K562 (cell line): Measurements from ENCODE around the gene BMP8B. TPM values are rescaled to one million over a fixed set of nuclear protein-coding genes. Genes with fewer than 3 reads are reported as not detected.

ENCODE experiments used
- ATAC-seq: fragments of 200-7000 bp; cut with Tn5 transposase; 3 replicates; pipeline ENCODE4 v1.9.1; 2020; ENCODE audit warnings: moderate library complexity
- BruUV-seq: library from RNA; stranded (reverse); fragments of 400-500 nt; replicated peaks from 2 replicates; lab custom pipeline; 2021; lab: Mats Ljungman, UMichigan
- CTCF ChIA-PET: fragments of 300-600 bp; formaldehyde crosslinking; extraction: SDS; loops from one replicate; lab custom pipeline; 2021; ENCODE audit warnings: low intra/inter-chr PET ratio; lab: Yijun Ruan, JAX
- POLR2A ChIA-PET: fragments of 300-600, 350-650 bp; sonication (Branson Sonifier 250); formaldehyde crosslinking; extraction: SDS; loops from one replicate; lab custom pipeline; 2021; ENCODE audit warnings: antibody characterized with exemption, inconsistent platforms; lab: Yijun Ruan, JAX
- DNase-seq, 4 experiments: peaks; one replicate each; pipeline versions ENCODE4 v3.0.0 to v3.0.0-alpha.2; 2011 to 2018; ENCODE audit warnings: low spot score in 3 of 4, mixed read lengths in 3 of 4; ENCODE audit errors: extremely low read depth in 1 of 4
- FAIRE-seq: peaks from 2 replicates; lab custom pipeline; 2011; peaks lifted over from hg19 to GRCh38; lab: Jason Lieb, UNC
- H2AFZ ChIP-seq: 2 replicates; pipeline ENCODE4 v1.6.0; 2011; ENCODE audit warnings: low read depth, low read length, control low read depth, inconsistent platforms
- H3K27ac ChIP-seq: fragments of 200-600 bp; 3 replicates; pipeline ENCODE4 v1.8.0; 2011; ENCODE audit warnings: low read depth, mild to moderate bottlenecking, control low read depth, inconsistent platforms, low read length, moderate library complexity, mixed read lengths; ENCODE audit errors: extremely low read depth
- H3K27me3 ChIP-seq, 2 experiments: fragments of 300-600 bp in 1 of 2; 2 replicates in 1 of 2; 3 replicates in 1 of 2; pipeline versions ENCODE4 v1.6.0 to v1.8.0; 2011; ENCODE audit warnings: inconsistent platforms in 2 of 2, low read length in 2 of 2, mild to moderate bottlenecking in 1 of 2, mixed read lengths in 1 of 2, moderate library complexity in 1 of 2; ENCODE audit not compliant: control insufficient read depth in 2 of 2, insufficient read depth in 2 of 2
- H3K36me3 ChIP-seq: fragments of 300-600 bp; 3 replicates; pipeline ENCODE4 v1.8.0; 2011; ENCODE audit warnings: mild to moderate bottlenecking, low read length, inconsistent platforms; ENCODE audit not compliant: control insufficient read depth, insufficient read depth
- H3K4me1 ChIP-seq, 2 experiments: fragments of 200-600 bp in 1 of 2; replicated peaks in 1 of 2; 2 replicates in 1 of 2; 3 replicates in 1 of 2; pipeline versions ENCODE4 v1.5.1 to v1.8.0; 2011; ENCODE audit warnings: inconsistent platforms in 2 of 2, low read length in 2 of 2, mild to moderate bottlenecking in 1 of 2, mixed read lengths in 1 of 2, moderate library complexity in 1 of 2; ENCODE audit not compliant: control insufficient read depth in 2 of 2, insufficient read depth in 2 of 2
- H3K4me2 ChIP-seq: 2 replicates; pipeline ENCODE4 v1.6.1; 2011; ENCODE audit warnings: low read length, control low read depth, inconsistent platforms, mixed read lengths; ENCODE audit not compliant: insufficient read depth
- H3K4me3 ChIP-seq: fragments of 200-600 bp; sonication (generic), shearing (Covaris generic); 2 replicates; pipeline ENCODE4 v1.5.1; 2016; ENCODE audit warnings: control low read depth, inconsistent platforms
- H3K79me2 ChIP-seq: fragments of 200-600 bp; 3 replicates; pipeline ENCODE4 v1.8.0; 2011; ENCODE audit warnings: low read length, inconsistent platforms; ENCODE audit not compliant: control insufficient read depth, insufficient read depth
- H3K9ac ChIP-seq, 2 experiments: 2 replicates each; pipeline versions ENCODE4 v1.6.0 to v1.6.1; 2011; ENCODE audit warnings: low read depth in 2 of 2, low read length in 2 of 2, control low read depth in 1 of 2, inconsistent platforms in 1 of 2, mild to moderate bottlenecking in 1 of 2, mixed read lengths in 1 of 2; ENCODE audit not compliant: insufficient read depth in 1 of 2
- H3K9me1 ChIP-seq: one replicate; pipeline ENCODE4 v1.6.0; 2011; ENCODE audit warnings: inconsistent platforms, mild to moderate bottlenecking, low read length, moderate library complexity; ENCODE audit not compliant: control insufficient read depth, insufficient read depth
- H3K9me3 ChIP-seq: replicated peaks from 2 replicates; pipeline ENCODE4 v1.5.1; 2011; ENCODE audit warnings: low read depth, low read length, inconsistent platforms; ENCODE audit not compliant: control insufficient read depth, insufficient read depth
- H4K20me1 ChIP-seq: replicated peaks from 2 replicates; pipeline ENCODE4 v1.6.1; 2011; ENCODE audit warnings: low read length, inconsistent platforms, mixed read lengths; ENCODE audit not compliant: control insufficient read depth, insufficient read depth
- CEBPB ChIP-seq: fragments of 450-650 bp; IDR thresholded peaks from 2 replicates; pipeline ENCODE4 v1.6.1; 2016; ENCODE audit warnings: missing genetic modification characterization, missing compliant biosample characterization
- HCFC1 ChIP-seq: IDR thresholded peaks from 2 replicates; pipeline ENCODE4 v1.6.1; 2012; ENCODE audit warnings: low read depth, low read length, improper control_type of control experiment
- MYBL2 ChIP-seq, 2 experiments: fragments of 450-650 bp in 1 of 2; sonication (generic) in 1 of 2; formaldehyde crosslinking in 1 of 2; IDR thresholded peaks; 2 replicates each; pipeline versions ENCODE4 v1.6.1 to v1.8.1; 2017 to 2022; ENCODE audit warnings: borderline replicate concordance in 1 of 2, inconsistent platforms in 1 of 2, low read depth in 1 of 2, mild to moderate bottlenecking in 1 of 2, missing genetic modification reagents in 1 of 2, moderate library complexity in 1 of 2
- NRF1 ChIP-seq, 2 experiments: fragments of 450-650 bp; IDR thresholded peaks in 1 of 2; conservative IDR thresholded peaks in 1 of 2; 2 replicates each; pipeline ENCODE4 v1.6.1; 2014; ENCODE audit warnings: mild to moderate bottlenecking in 2 of 2
- WGBS: fragments of 100-300 bp; shearing (Covaris generic); methylation state at CpG from one replicate; pipeline ENCODE4 v1.1.6; 2016; ENCODE audit warnings: low coverage, mixed read lengths; ENCODE audit not compliant: insufficient coverage; ENCODE audit errors: missing lambda C conversion rate; 5-methylcytosine and 5-hydroxymethylcytosine counted together
- in situ Hi-C: fragments of 300-500 bp; cut with MboI; formaldehyde crosslinking; loops from 4 replicates; pipeline ENCODE4 v1.15.0; 2018; ENCODE audit warnings: inconsistent platforms, mixed read lengths
- intact Hi-C: fragments of 100-400 bp; cut with micrococcal nuclease; formaldehyde crosslinking; loops from 2 replicates; pipeline ENCODE4 v1.14.2; 2022
- polyA plus RNA-seq, 8 experiments: library from polyadenylated mRNA; depleted of rRNA in 4 of 8; stranded (reverse) in 5 of 8; unstranded in 3 of 8; fragments of >200 nt; fragmentation: Nextera tagmentation in 2 of 8; fragmentation: Illumina TruSeq in 1 of 8; extraction: Ambion mirVana in 2 of 8; extraction: Trizol in 1 of 8; gene quantifications; 2 replicates each; pipeline versions ENCODE4 v1.2.1 to v1.2.3, GENCODE V29; 2011 to 2014; ENCODE audit warnings: inconsistent platforms in 1 of 8, missing spikeins in 1 of 8
- total RNA-seq, 7 experiments: library from RNA; depleted of rRNA in 6 of 7; stranded (reverse); fragments of >200 nt in 6 of 7; fragmentation: Illumina TruSeq in 2 of 7; extraction: Trizol in 2 of 7; gene quantifications; 2 replicates each; pipeline versions ENCODE4 v1.2.1 to v1.2.3, GENCODE V29; 2011 to 2021; ENCODE audit warnings: low replicate concordance in 1 of 7

BMP8B gene
- total and polyA plus RNA-seq, 9 of the 15 experiments (the other 6 are each of a cell fraction or from before 2014, with no cell fraction given), result 0.03 to 0.33 (median 0.14) TPM

DNA sequence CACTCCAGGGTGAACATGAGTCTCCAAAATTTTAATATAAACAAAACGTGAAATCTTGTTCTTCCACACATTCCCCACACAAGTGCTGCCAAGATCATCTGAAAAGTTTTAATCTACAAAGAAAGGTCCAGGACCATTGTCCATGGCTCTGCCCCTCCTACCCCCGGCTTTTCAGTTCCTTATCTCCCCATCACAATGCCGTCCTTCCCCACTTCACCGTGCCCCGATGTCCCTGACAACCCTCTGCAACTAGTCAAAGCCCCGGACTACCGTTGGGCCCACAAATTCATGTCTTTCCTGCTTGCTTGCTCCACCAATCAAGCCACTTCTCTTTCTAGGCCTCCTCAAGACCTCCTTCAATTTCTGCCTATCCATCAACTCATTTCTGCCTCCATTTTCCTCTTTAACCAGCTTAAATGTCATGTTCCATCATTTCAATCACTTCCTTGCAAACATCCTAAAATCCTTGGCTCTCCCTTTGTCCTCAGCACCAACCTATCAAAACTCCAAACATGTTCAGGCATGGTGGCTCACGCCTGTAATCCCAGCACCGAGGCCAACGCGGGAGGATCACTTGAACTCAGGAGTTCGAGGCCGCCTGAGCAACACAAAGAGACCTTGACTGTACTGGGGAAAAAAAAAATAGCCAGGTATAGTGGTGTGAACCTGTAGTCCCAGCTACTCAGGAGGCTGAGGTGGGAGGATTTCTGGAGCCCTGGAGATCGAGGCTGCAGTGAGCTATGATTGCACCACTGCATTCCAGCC, 14.0 kb upstream of the BMP8B start:
- H3K4me2 ChIP-seq, result no peak overlapping the region
- H3K9ac ChIP-seq, result no peak overlapping the region
- H3K9me1 ChIP-seq, result no peaks in the 10 kb centered on the region
- FAIRE-seq (no peak), DNase-seq (no peak), ATAC-seq (no peak)
- H3K4me1 ChIP-seq, result peaks cover 9 to 10% of the 10 kb centered on the region in 2 experiments; a peak in 4 of 5 replicates
- in situ Hi-C loops, result no loop called here
- H3K79me2 ChIP-seq, result no peaks in the 10 kb centered on the region
- CTCF ChIA-PET, result no interaction called here
- H3K9me3 ChIP-seq, result no peaks in the 10 kb centered on the region
- 0 out of 2 replicates have a peak overlapping the region, but pooled peaks have one; percentile 8 for H2AFZ ChIP-seq
- no peak overlapping the region for H3K4me3 ChIP-seq
- H3K27me3 ChIP-seq, result no peaks in the 10 kb centered on the region
- TF ChIP-seq NRF1 (conservative IDR thresholded peaks at IDR 0.05 in 1 of 2, IDR thresholded peaks at IDR 0.05 in 1 of 2), result no peak
- no peak overlapping the region for H3K27ac ChIP-seq
- WGBS, result 31% methylated on average over 14 of the region's 14 CpGs
- H4K20me1 ChIP-seq, result no peaks in the 10 kb centered on the region
- intact Hi-C loops, result no loop called here
- H3K36me3 ChIP-seq, result no peaks in the 10 kb centered on the region
- POLR2A ChIA-PET, result interaction anchor here (1.1 kb wide), 1 partner anchor 228 kb away, joined by 3 read pairs; no protein-coding TSS in a partner anchor
- no TSS peak for BruUV-seq

DNA sequence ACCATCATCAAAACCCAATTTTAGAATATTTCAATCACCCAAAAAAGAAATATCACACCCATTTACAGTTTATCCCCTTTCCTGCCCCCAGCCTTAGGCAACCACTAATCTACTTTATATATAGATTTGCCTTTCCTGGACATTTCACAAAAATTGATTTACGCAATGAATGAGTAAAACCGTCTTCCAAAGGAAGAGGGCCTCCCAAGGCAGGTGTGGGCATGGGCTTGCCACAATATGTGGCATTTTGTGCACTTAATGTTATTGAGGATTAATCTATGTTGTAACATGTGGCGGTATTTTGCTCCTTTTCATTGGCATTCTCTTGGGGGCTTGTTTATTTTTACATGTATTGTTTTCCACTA, 11.8 kb upstream of the BMP8B start:
- no peaks in the 10 kb centered on the region for H3K79me2 ChIP-seq
- peaks cover 9 to 10% of the 10 kb centered on the region in 2 experiments; a peak in 4 of 5 replicates for H3K4me1 ChIP-seq
- ChIA-PET POLR2A (interaction anchor here (0.6 kb wide), 1 partner anchor 24 kb away, joined by 3 read pairs; no protein-coding TSS in a partner anchor), CTCF (interaction anchor here (1.5 to 2.5 kb wide), 4 partner anchors 99 to 194 kb away, joined by 4 to 18 read pairs (median 9); partner anchors contain the start of genes MYCL and NT5C1A)
- no peak for DNase-seq
- H3K9me1 ChIP-seq, result no peaks in the 10 kb centered on the region
- no peaks in the 10 kb centered on the region for H3K36me3 ChIP-seq
- H3K4me3 ChIP-seq, result no peak overlapping the region
- H2AFZ ChIP-seq, result no peak overlapping the region
- in situ Hi-C loops, result no loop called here
- no peaks in the 10 kb centered on the region for H3K27me3 ChIP-seq
- FAIRE-seq, result no peak
- no peak overlapping the region for H3K9ac ChIP-seq
- no peaks in the 10 kb centered on the region for H4K20me1 ChIP-seq
- H3K9me3 ChIP-seq, result no peaks in the 10 kb centered on the region
- intact Hi-C loops, result no loop called here
- no peak for ATAC-seq
- no peak overlapping the region for H3K4me2 ChIP-seq
- BruUV-seq, result no TSS peak
- TF ChIP-seq MYBL2 (IDR thresholded peaks at IDR 0.05; ENCODE audit: low read depth) (no peak), MYBL2 (CRISPR knock-in tag; IDR thresholded peaks at IDR 0.05; ENCODE audit: borderline replicate concordance) (no peak), CEBPB (0 out of 2 replicates have a peak, but pooled peaks have one; percentile 38), HCFC1 (no peak)
- no peak overlapping the region for H3K27ac ChIP-seq
- 70% methylated on average over 3 of the region's 3 CpGs for WGBS
